ENCODE measurements around the gene CBL. TPM values are rescaled to one million over a fixed set of nuclear protein-coding genes. Genes with fewer than 3 reads are reported as not detected.

Gene CBL
- total RNA-seq, 2 experiments from 2014 or later: 19.2 to 59.1 TPM

DNA sequence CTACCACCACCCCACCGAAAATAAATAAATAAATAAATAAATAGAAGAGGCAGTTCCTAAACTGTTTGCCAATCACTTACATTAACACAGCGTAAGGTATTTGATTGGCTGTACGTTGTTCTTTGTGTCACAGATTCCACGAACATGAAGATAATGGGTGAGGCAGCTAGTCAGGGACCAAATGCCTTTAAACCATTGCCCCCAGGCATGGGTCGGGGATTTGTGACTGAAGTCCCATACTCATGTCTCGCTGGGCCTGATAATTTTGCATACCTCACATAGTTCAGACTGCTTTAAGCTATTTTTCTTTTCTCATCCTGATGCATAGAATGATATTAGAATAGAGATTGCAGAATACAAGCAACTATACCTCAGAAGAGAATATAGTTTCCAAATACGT is 3.6 kb upstream of the CBL start:
- Histone ChIP-seq H3K9me3 (ENCODE audit: low read length) (no peaks in the 10 kb centered on the region), H3K9me2 (ENCODE audit: insufficient read depth, low read length) (no peaks in the 10 kb centered on the region), H3K27ac (ENCODE audit: low read depth, low read length, poor library complexity, severe bottlenecking) (no peak overlapping the region), H3K79me2 (ENCODE audit: insufficient read depth, low read depth, low read length) (peaks cover 9% of the 10 kb centered on the region), H2AFZ (ENCODE audit: low read length) (no peak overlapping the region), H3K4me1 (ENCODE audit: insufficient read depth, low read length, poor library complexity, severe bottlenecking) (peaks cover 13% of the 10 kb centered on the region), H3K4me2 (ENCODE audit: low read length) (no peak overlapping the region), H3K4me3 (ENCODE audit: low read depth, low read length, poor library complexity, severe bottlenecking) (no peak overlapping the region), H3K36me3 (ENCODE audit: insufficient read depth, low read length) (no peaks in the 10 kb centered on the region), H4K20me1 (ENCODE audit: insufficient read depth, low read length) (no peaks in the 10 kb centered on the region; the same call in 1 of the 2 replicates)
- TF ChIP-seq, protein P1, sequence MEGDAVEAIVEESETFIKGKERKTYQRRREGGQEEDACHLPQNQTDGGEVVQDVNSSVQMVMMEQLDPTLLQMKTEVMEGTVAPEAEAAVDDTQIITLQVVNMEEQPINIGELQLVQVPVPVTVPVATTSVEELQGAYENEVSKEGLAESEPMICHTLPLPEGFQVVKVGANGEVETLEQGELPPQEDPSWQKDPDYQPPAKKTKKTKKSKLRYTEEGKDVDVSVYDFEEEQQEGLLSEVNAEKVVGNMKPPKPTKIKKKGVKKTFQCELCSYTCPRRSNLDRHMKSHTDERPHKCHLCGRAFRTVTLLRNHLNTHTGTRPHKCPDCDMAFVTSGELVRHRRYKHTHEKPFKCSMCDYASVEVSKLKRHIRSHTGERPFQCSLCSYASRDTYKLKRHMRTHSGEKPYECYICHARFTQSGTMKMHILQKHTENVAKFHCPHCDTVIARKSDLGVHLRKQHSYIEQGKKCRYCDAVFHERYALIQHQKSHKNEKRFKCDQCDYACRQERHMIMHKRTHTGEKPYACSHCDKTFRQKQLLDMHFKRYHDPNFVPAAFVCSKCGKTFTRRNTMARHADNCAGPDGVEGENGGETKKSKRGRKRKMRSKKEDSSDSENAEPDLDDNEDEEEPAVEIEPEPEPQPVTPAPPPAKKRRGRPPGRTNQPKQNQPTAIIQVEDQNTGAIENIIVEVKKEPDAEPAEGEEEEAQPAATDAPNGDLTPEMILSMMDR (conservative IDR thresholded peaks at IDR 0.05; ENCODE audit: low read length): no peak
- TF ChIP-seq EZH2phosphoT487 (IDR thresholded peaks at IDR 0.05; ENCODE audit: borderline replicate concordance, low read depth, low read length): no peak
- POLR2A ChIA-PET: no interaction called here
- intact Hi-C loops (cut with micrococcal nuclease; ENCODE audit: unreplicated experiment): no loop called here
- BruUV-seq (replicated peaks): no TSS peak
- DNase-seq (ENCODE audit: low spot score): no peak
- CTCF ChIA-PET (ENCODE audit: unreplicated experiment): no interaction called here

DNA sequence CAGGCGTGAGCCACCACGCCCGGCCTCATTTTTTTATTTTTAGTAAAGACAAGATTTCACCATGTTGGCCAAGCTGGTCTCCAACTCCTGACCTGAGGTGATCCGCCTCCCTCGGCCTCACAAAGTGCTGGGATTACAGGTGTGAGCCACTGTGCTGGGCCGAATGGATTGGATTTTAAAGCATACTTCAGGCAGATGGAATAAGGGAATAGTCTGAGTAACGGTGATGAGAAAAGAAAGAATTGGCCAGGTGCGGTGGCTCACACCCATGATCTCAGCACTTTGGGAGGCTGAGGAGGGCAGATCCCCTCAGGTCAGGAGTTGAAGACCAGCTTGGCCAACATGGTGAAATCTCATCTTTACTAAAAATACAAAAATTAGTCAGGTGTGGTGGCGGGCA is 2.1 kb upstream of the CBL start:
- H3K36me3 ChIP-seq (ENCODE audit: insufficient read depth, low read length): peaks cover 10% of the 10 kb centered on the region
- no peak overlapping the region for H3K27ac ChIP-seq (ENCODE audit: low read depth, low read length, poor library complexity, severe bottlenecking)
- H4K20me1 ChIP-seq (ENCODE audit: insufficient read depth, low read length): no peaks in the 10 kb centered on the region; the same call in 1 of the 2 replicates
- H3K4me2 ChIP-seq (ENCODE audit: low read length): no peak overlapping the region
- H3K79me2 ChIP-seq (ENCODE audit: insufficient read depth, low read depth, low read length): peaks cover 24% of the 10 kb centered on the region
- no peak overlapping the region for H2AFZ ChIP-seq (ENCODE audit: low read length)
- TF ChIP-seq, protein P1 (conservative IDR thresholded peaks at IDR 0.05; ENCODE audit: low read length): no peak
- no peak for TF ChIP-seq EZH2phosphoT487 (IDR thresholded peaks at IDR 0.05; ENCODE audit: borderline replicate concordance, low read depth, low read length)
- H3K9me3 ChIP-seq (ENCODE audit: low read length): no peaks in the 10 kb centered on the region
- ChIA-PET CTCF (ENCODE audit: unreplicated experiment) (no interaction called here), POLR2A (interaction anchor here (0.9 kb wide), 1 partner anchor 37 kb away, joined by 4 read pairs; no protein-coding TSS in a partner anchor)
- intact Hi-C loops (cut with micrococcal nuclease; ENCODE audit: unreplicated experiment): loop anchor here (2.0 kb wide), 1 partner anchor 101 kb away; no protein-coding TSS in a partner anchor
- no peaks in the 10 kb centered on the region for H3K9me2 ChIP-seq (ENCODE audit: insufficient read depth, low read length)
- no peak for DNase-seq (ENCODE audit: low spot score)
- no peak overlapping the region for H3K4me3 ChIP-seq (ENCODE audit: low read depth, low read length, poor library complexity, severe bottlenecking)
- H3K4me1 ChIP-seq (ENCODE audit: insufficient read depth, low read length, poor library complexity, severe bottlenecking): peaks cover 25% of the 10 kb centered on the region
- no TSS peak for BruUV-seq (replicated peaks)

DNA sequence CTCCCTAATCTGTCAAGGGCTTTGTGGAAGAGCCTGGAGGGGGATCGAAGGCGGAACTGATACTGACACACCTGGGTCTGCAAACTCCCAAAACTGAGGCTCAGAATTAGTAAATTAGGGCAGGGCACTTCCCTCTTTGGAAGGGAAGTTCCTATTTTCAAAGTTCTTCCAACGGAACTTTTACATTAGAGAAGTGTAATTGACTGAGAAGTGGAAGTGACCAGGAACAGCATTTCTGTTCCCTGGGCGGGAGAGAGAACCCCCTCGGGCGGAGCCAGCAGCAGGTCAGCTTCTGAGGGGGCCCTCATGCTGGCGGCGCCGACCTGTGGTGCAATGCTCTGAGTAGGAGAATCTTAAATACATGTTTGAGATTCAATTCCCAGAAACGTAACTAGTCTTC is 1.1 kb upstream of the CBL start:
- peaks cover 34% of the 10 kb centered on the region for H3K79me2 ChIP-seq (ENCODE audit: insufficient read depth, low read depth, low read length)
- peaks cover 31% of the 10 kb centered on the region for H3K4me1 ChIP-seq (ENCODE audit: insufficient read depth, low read length, poor library complexity, severe bottlenecking)
- peak overlapping the region; percentile 83 for H3K4me2 ChIP-seq (ENCODE audit: low read length)
- H3K9me3 ChIP-seq (ENCODE audit: low read length): no peaks in the 10 kb centered on the region
- ChIA-PET POLR2A (interaction anchor here (1.0 to 1.7 kb wide), 5 partner anchors 8 to 57 kb away, joined by 3 to 18 read pairs (median 3); no protein-coding TSS in a partner anchor), CTCF (ENCODE audit: unreplicated experiment) (interaction anchor here (1.1 to 1.5 kb wide), 2 partner anchors 9 to 169 kb away, joined by 3 to 24 read pairs; no protein-coding TSS in a partner anchor)
- H3K9me2 ChIP-seq (ENCODE audit: insufficient read depth, low read length): no peaks in the 10 kb centered on the region
- intact Hi-C loops (cut with micrococcal nuclease; ENCODE audit: unreplicated experiment): loop anchor here (1.0 to 2.0 kb wide), 2 partner anchors 102 to 118 kb away; no protein-coding TSS in a partner anchor
- peak overlapping the region; percentile 97 for H2AFZ ChIP-seq (ENCODE audit: low read length)
- peak overlapping the region; percentile 78 for H3K27ac ChIP-seq (ENCODE audit: low read depth, low read length, poor library complexity, severe bottlenecking)
- no peaks in the 10 kb centered on the region; the same call in 1 of the 2 replicates for H4K20me1 ChIP-seq (ENCODE audit: insufficient read depth, low read length)
- peaks cover 10% of the 10 kb centered on the region for H3K36me3 ChIP-seq (ENCODE audit: insufficient read depth, low read length)
- peak; percentile 41 for DNase-seq (ENCODE audit: low spot score)
- TF ChIP-seq, protein P1 (conservative IDR thresholded peaks at IDR 0.05; ENCODE audit: low read length): no peak
- no peak for TF ChIP-seq EZH2phosphoT487 (IDR thresholded peaks at IDR 0.05; ENCODE audit: borderline replicate concordance, low read depth, low read length)
- H3K4me3 ChIP-seq (ENCODE audit: low read depth, low read length, poor library complexity, severe bottlenecking): peak overlapping the region; percentile 100
- TSS peak; percentile 94 for BruUV-seq (replicated peaks)
